ENCODE measurements around the gene FBL. TPM values are rescaled to one million over a fixed set of nuclear protein-coding genes. Genes with fewer than 3 reads are reported as not detected.

The FBL gene
- total RNA-seq, 1 experiment from 2014 or later = 573 TPM

DNA sequence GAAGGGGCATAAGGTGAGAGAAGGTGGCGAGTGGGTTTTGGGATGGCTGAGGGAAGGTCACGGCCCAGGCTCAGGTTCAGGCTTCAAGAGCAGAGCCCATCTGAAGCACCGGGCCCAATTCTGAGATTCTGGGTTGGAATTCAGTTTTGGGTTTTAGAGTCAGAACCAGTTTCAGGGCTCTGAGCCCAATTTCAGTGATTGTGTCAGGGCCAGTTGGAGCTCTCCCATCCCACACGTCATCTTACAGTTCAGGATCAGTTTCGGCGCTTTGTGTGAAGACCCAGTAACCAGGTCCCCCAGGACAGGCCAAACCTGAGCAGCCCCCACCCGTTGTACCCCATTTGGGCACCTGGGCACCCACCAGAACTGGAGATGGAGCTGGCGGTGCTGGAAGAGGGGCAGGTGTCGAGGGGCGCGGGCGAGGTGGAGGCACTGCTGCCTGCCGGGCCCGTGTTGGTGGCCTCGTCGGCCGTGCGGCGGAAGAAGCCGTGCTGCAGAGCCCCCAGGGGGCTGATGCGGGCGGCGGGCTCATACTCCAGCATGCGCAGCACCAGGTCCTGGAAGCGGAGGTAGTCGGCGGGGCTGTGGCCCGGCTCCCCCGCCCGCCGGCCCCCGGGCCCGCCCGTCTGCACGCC, 19.8 kb downstream of the FBL start:
- Histone ChIP-seq H3K27me3 (replicated peaks; ENCODE audit: insufficient read depth, low read depth, low read length, poor library complexity) (no peaks in the 10 kb centered on the region), H3K4me1 (ENCODE audit: insufficient read depth, low read length, poor library complexity, severe bottlenecking) (no peaks in the 10 kb centered on the region), H3K4me3 (ENCODE audit: low read depth, low read length, poor library complexity, severe bottlenecking) (no peak overlapping the region), H3K36me3 (ENCODE audit: insufficient read depth, low read length, poor library complexity, severe bottlenecking) (peaks cover 12% of the 10 kb centered on the region), H3K9me3 (ENCODE audit: low read depth, low read length, poor library complexity, severe bottlenecking) (no peaks in the 10 kb centered on the region), H3K27ac (ENCODE audit: low read depth, low read length, poor library complexity, severe bottlenecking) (no peak overlapping the region)
- POLR2A ChIA-PET (ENCODE audit: low non-redundant PET) = no interaction called here
- CTCF ChIA-PET = no interaction called here
- TF ChIP-seq, protein P1, sequence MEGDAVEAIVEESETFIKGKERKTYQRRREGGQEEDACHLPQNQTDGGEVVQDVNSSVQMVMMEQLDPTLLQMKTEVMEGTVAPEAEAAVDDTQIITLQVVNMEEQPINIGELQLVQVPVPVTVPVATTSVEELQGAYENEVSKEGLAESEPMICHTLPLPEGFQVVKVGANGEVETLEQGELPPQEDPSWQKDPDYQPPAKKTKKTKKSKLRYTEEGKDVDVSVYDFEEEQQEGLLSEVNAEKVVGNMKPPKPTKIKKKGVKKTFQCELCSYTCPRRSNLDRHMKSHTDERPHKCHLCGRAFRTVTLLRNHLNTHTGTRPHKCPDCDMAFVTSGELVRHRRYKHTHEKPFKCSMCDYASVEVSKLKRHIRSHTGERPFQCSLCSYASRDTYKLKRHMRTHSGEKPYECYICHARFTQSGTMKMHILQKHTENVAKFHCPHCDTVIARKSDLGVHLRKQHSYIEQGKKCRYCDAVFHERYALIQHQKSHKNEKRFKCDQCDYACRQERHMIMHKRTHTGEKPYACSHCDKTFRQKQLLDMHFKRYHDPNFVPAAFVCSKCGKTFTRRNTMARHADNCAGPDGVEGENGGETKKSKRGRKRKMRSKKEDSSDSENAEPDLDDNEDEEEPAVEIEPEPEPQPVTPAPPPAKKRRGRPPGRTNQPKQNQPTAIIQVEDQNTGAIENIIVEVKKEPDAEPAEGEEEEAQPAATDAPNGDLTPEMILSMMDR (conservative IDR thresholded peaks at IDR 0.05; ENCODE audit: low read depth, low read length) = no peak
- TF ChIP-seq EZH2 (IDR thresholded peaks at IDR 0.05; ENCODE audit: borderline replicate concordance, low read depth, low read length, poor library complexity, severe bottlenecking) = no peak
- no TSS peak for BruUV-seq (replicated peaks)
- intact Hi-C loops (cut with micrococcal nuclease; ENCODE audit: unreplicated experiment) = no loop called here
- DNase-seq (ENCODE audit: low spot score) = no peak

DNA sequence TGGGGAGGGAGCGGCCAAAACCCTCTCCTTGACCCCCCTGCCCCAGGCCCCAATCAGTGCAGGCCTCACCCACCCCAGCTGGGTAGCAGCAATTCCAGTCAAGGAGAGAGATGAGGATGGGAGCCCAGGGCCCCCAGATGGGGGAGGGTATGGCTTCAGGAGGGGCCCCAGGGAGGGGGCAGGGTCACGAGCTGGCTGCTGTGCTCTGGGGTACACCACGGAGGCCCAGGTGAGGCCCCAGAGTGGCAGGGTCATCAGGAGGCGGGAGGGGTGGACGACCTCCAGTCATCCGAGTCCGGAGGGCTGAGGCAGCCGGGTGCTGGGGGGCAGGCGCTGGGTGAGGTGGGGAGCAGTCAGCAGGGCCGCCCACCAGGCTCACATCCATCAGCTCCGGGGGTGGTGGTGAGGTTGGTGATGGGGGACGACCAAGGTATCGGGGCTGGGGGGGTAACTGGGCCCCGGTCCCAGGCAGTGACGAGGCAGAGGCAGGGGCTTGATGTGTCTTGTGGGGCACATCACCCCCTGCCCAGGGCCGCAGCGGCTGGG, 20.6 kb downstream of the FBL start:
- H3K36me3 ChIP-seq (ENCODE audit: insufficient read depth, low read length, poor library complexity, severe bottlenecking) = peaks cover 9% of the 10 kb centered on the region
- H3K27me3 ChIP-seq (replicated peaks; ENCODE audit: insufficient read depth, low read depth, low read length, poor library complexity) = no peaks in the 10 kb centered on the region
- ChIA-PET POLR2A (ENCODE audit: low non-redundant PET) (no interaction called here), CTCF (no interaction called here)
- no peak overlapping the region for H3K4me3 ChIP-seq (ENCODE audit: low read depth, low read length, poor library complexity, severe bottlenecking)
- DNase-seq (ENCODE audit: low spot score) = no peak
- no peak for TF ChIP-seq EZH2 (IDR thresholded peaks at IDR 0.05; ENCODE audit: borderline replicate concordance, low read depth, low read length, poor library complexity, severe bottlenecking)
- TF ChIP-seq, protein P1 (conservative IDR thresholded peaks at IDR 0.05; ENCODE audit: low read depth, low read length) = no peak
- H3K27ac ChIP-seq (ENCODE audit: low read depth, low read length, poor library complexity, severe bottlenecking) = no peak overlapping the region
- BruUV-seq (replicated peaks) = no TSS peak
- intact Hi-C loops (cut with micrococcal nuclease; ENCODE audit: unreplicated experiment) = no loop called here
- no peaks in the 10 kb centered on the region for H3K9me3 ChIP-seq (ENCODE audit: low read depth, low read length, poor library complexity, severe bottlenecking)
- no peaks in the 10 kb centered on the region for H3K4me1 ChIP-seq (ENCODE audit: insufficient read depth, low read length, poor library complexity, severe bottlenecking)

- intact Hi-C loops (cut with micrococcal nuclease; ENCODE audit: unreplicated experiment) = no loop called here
- CTCF ChIA-PET = no interaction called here
- Histone ChIP-seq H3K4me3 (ENCODE audit: low read depth, low read length, poor library complexity, severe bottlenecking) (no peak overlapping the region), H3K36me3 (ENCODE audit: insufficient read depth, low read length, poor library complexity, severe bottlenecking) (peaks cover 4% of the 10 kb centered on the region), H3K27me3 (replicated peaks; ENCODE audit: insufficient read depth, low read depth, low read length, poor library complexity) (no peaks in the 10 kb centered on the region), H3K4me1 (ENCODE audit: insufficient read depth, low read length, poor library complexity, severe bottlenecking) (no peaks in the 10 kb centered on the region), H3K9me3 (ENCODE audit: low read depth, low read length, poor library complexity, severe bottlenecking) (no peaks in the 10 kb centered on the region), H3K27ac (ENCODE audit: low read depth, low read length, poor library complexity, severe bottlenecking) (peak overlapping the region; percentile 16)
- POLR2A ChIA-PET (ENCODE audit: low non-redundant PET) = no interaction called here
- BruUV-seq (replicated peaks) = no TSS peak
- no peak for TF ChIP-seq EZH2 (IDR thresholded peaks at IDR 0.05; ENCODE audit: borderline replicate concordance, low read depth, low read length, poor library complexity, severe bottlenecking)
- TF ChIP-seq, protein P1 (conservative IDR thresholded peaks at IDR 0.05; ENCODE audit: low read depth, low read length) = no peak
- no peak for DNase-seq (ENCODE audit: low spot score)
Measured at GRCh38 chr19:39825093-39825463, 21.1 kb downstream of the FBL start.
